ENCODE results near the gene C20orf204.

- TF ChIP-seq CTCF (IDR thresholded peaks at IDR 0.05): no peak
- no peak for TF ChIP-seq POLR2A (IDR thresholded peaks at IDR 0.05)
- TF ChIP-seq POLR2AphosphoS5 (IDR thresholded peaks at IDR 0.05): no peak
- no peak for TF ChIP-seq EP300 (IDR thresholded peaks at IDR 0.05)
Observed at GRCh38 chr20:64043768-64044167, 7.8 kb downstream of the C20orf204 start.

All from sigmoid colon (tissue), 4 donors.